H1 (cell line): ENCODE results near the gene SAMMSON. TPM values are rescaled to one million over a fixed set of nuclear protein-coding genes. Genes with fewer than 3 reads are reported as not detected.
A peak's percentile ranks its signal among the peaks of the same experiment; 100 is the strongest.

ENCODE experiments used
- CTCF ChIA-PET: fragments of 300-600 bp; sonication (Branson Sonifier 250); formaldehyde crosslinking; loops from one replicate; lab custom pipeline; 2021; ENCODE audit not compliant: partially characterized antibody; lab: Charles Lee
- POLR2A ChIA-PET: fragments of 300-600 bp; sonication (Branson Sonifier 250); formaldehyde crosslinking; loops from one replicate; lab custom pipeline; 2021; ENCODE audit warnings: inconsistent platforms; ENCODE audit not compliant: partially characterized antibody; lab: Charles Lee
- DNase-seq, 2 experiments: peaks; one replicate each; pipeline versions ENCODE4 v3.0.0 to v3.0.0-alpha.2; 2010 to 2022; ENCODE audit warnings: low spot score in 2 of 2, low read depth in 1 of 2, mixed read lengths in 1 of 2
- FAIRE-seq: peaks from 2 replicates; lab custom pipeline; 2011; peaks lifted over from hg19 to GRCh38; lab: Jason Lieb, UNC
- H2AFZ ChIP-seq: 2 replicates; pipeline ENCODE4 v1.8.1; 2012; ENCODE audit warnings: low read length, inconsistent platforms
- H2AK5ac ChIP-seq: 2 replicates; pipeline ENCODE4 v1.6.1; 2013; ENCODE audit warnings: low read depth, low read length
- H2BK120ac ChIP-seq: replicated peaks from 2 replicates; pipeline ENCODE3; 2013; ENCODE audit warnings: low read depth, low read length, inconsistent platforms
- H2BK12ac ChIP-seq: 2 replicates; pipeline ENCODE4 v1.6.1; 2013; ENCODE audit warnings: low read depth, low read length
- H2BK15ac ChIP-seq: 2 replicates; pipeline ENCODE4 v1.6.1; 2013; ENCODE audit warnings: low read length
- H2BK20ac ChIP-seq: 2 replicates; pipeline ENCODE4 v1.6.1; 2013; ENCODE audit warnings: low read length
- H2BK5ac ChIP-seq: 2 replicates; pipeline ENCODE4 v1.6.1; 2013; ENCODE audit warnings: low read depth, low read length
- H3K14ac ChIP-seq: 2 replicates; pipeline ENCODE4 v1.6.1; 2013; ENCODE audit warnings: inconsistent platforms; ENCODE audit not compliant: insufficient read length
- H3K18ac ChIP-seq: 2 replicates; pipeline ENCODE4 v1.6.1; 2013; ENCODE audit warnings: low read length; ENCODE audit errors: extremely low read depth
- H3K23ac ChIP-seq: 2 replicates; pipeline ENCODE4 v1.6.1; 2013; ENCODE audit warnings: inconsistent platforms; ENCODE audit not compliant: insufficient read length
- H3K23me2 ChIP-seq: 2 replicates; pipeline ENCODE4 v1.6.1; 2013; ENCODE audit warnings: low read depth, low read length
- H3K27ac ChIP-seq: 2 replicates; pipeline ENCODE4 v1.6.1; 2011; ENCODE audit warnings: low read depth, low read length, inconsistent platforms
- H3K27me3 ChIP-seq, 4 experiments: replicated peaks in 1 of 4; 1 replicate in 1 of 4; 2 replicates in 3 of 4; pipeline versions ENCODE4 v1.6.1 to v1.8.1; 2011 to 2013; ENCODE audit warnings: low read length in 3 of 4, mild to moderate bottlenecking in 3 of 4, inconsistent platforms in 2 of 4, mixed read lengths in 2 of 4, moderate library complexity in 1 of 4; ENCODE audit not compliant: control insufficient read depth in 3 of 4, insufficient read depth in 3 of 4; ENCODE audit errors: extremely low read depth in 1 of 4
- H3K36me3 ChIP-seq, 4 experiments: 2 replicates each; pipeline versions ENCODE4 v1.6.1 to v1.8.1; 2011 to 2013; ENCODE audit warnings: mild to moderate bottlenecking in 4 of 4, low read length in 3 of 4, moderate library complexity in 2 of 4, control low read depth in 1 of 4, inconsistent platforms in 1 of 4; ENCODE audit not compliant: insufficient read depth in 4 of 4, control insufficient read depth in 2 of 4
- H3K4ac ChIP-seq: replicated peaks from 2 replicates; pipeline ENCODE3; 2013; ENCODE audit warnings: low read length, low read depth, mixed read lengths, inconsistent platforms; ENCODE audit not compliant: insufficient read length
- H3K4me1 ChIP-seq, 4 experiments: replicated peaks in 1 of 4; 1 replicate in 1 of 4; 2 replicates in 3 of 4; pipeline versions ENCODE4 v1.6.1 to v1.8.1; 2011 to 2013; ENCODE audit warnings: low read length in 3 of 4, inconsistent platforms in 2 of 4, mixed read lengths in 1 of 4; ENCODE audit not compliant: insufficient read depth in 4 of 4, control insufficient read depth in 3 of 4
- H3K4me2 ChIP-seq, 2 experiments: 2 replicates each; pipeline versions ENCODE4 v1.6.1 to v1.8.1; 2011 to 2013; ENCODE audit warnings: low read depth in 2 of 2, low read length in 2 of 2, control low read depth in 1 of 2, inconsistent platforms in 1 of 2, mild to moderate bottlenecking in 1 of 2; ENCODE audit not compliant: insufficient read depth in 1 of 2
- H3K4me3 ChIP-seq, 4 experiments: fragments of 200-600, 300-600 bp in 1 of 4; sonication (generic), shearing (Covaris generic), sonication (Bioruptor Twin) in 1 of 4; 2 replicates each; pipeline versions ENCODE4 v1.5.1 to v1.8.1; 2011 to 2016; ENCODE audit warnings: low read length in 4 of 4, low read depth in 3 of 4, control low read depth in 2 of 4, inconsistent platforms in 2 of 4, mild to moderate bottlenecking in 2 of 4, mixed read lengths in 1 of 4, moderate library complexity in 1 of 4; ENCODE audit not compliant: insufficient read depth in 2 of 4; ENCODE audit errors: extremely low read depth in 1 of 4
- H3K56ac ChIP-seq: replicated peaks from 2 replicates; pipeline ENCODE3; 2013; ENCODE audit warnings: low read depth, mild to moderate bottlenecking, mixed read lengths, low read length, inconsistent platforms; ENCODE audit not compliant: insufficient read length
- H3K79me1 ChIP-seq: 2 replicates; pipeline ENCODE4 v1.6.1; 2013; ENCODE audit warnings: low read depth, low read length, control low read depth
- H3K79me2 ChIP-seq, 2 experiments: 2 replicates each; pipeline versions ENCODE4 v1.6.1 to v1.8.1; 2012 to 2013; ENCODE audit warnings: low read length in 2 of 2, mild to moderate bottlenecking in 2 of 2, inconsistent platforms in 1 of 2; ENCODE audit not compliant: insufficient read depth in 2 of 2, control insufficient read depth in 1 of 2
- H3K9ac ChIP-seq, 4 experiments: replicated peaks in 1 of 4; 1 replicate in 1 of 4; 2 replicates in 3 of 4; pipeline versions ENCODE4 v1.6.1 to v1.8.1; 2011 to 2013; ENCODE audit warnings: low read depth in 3 of 4, low read length in 3 of 4, control low read depth in 2 of 4, mild to moderate bottlenecking in 2 of 4, moderate library complexity in 2 of 4, inconsistent platforms in 1 of 4; ENCODE audit errors: extremely low read depth in 1 of 4
- H3K9me3 ChIP-seq, 2 experiments: 2 replicates each; pipeline versions ENCODE4 v1.6.1 to v1.8.1; 2012 to 2013; ENCODE audit warnings: mild to moderate bottlenecking in 2 of 2, moderate library complexity in 2 of 2, control low read depth in 1 of 2, inconsistent platforms in 1 of 2, low read depth in 1 of 2, low read length in 1 of 2, mixed read lengths in 1 of 2; ENCODE audit not compliant: insufficient read depth in 2 of 2
- H4K20me1 ChIP-seq, 2 experiments: replicated peaks in 1 of 2; 2 replicates each; pipeline versions ENCODE3 to v1.8.1; 2011 to 2013; ENCODE audit warnings: inconsistent platforms in 2 of 2, low read length in 2 of 2, mild to moderate bottlenecking in 1 of 2; ENCODE audit not compliant: insufficient read depth in 2 of 2, control insufficient read depth in 1 of 2
- H4K5ac ChIP-seq: 2 replicates; pipeline ENCODE4 v1.6.1; 2013; ENCODE audit warnings: low read length, low read depth, mixed read lengths, inconsistent platforms; ENCODE audit not compliant: insufficient read length
- H4K8ac ChIP-seq: 2 replicates; pipeline ENCODE4 v1.8.0; 2013; ENCODE audit warnings: mild to moderate bottlenecking, moderate library complexity, low read length, inconsistent platforms; ENCODE audit not compliant: insufficient read depth; ENCODE audit errors: extremely low read depth
- H4K91ac ChIP-seq: replicated peaks from 2 replicates; pipeline ENCODE3; 2013; ENCODE audit warnings: low read length, mixed read lengths, inconsistent platforms; ENCODE audit not compliant: insufficient read length
- JUN ChIP-seq: IDR thresholded peaks from 2 replicates; pipeline ENCODE4 v1.6.1; 2011; ENCODE audit warnings: low read depth, mild to moderate bottlenecking, improper control_type of control experiment, low read length
- RFX5 ChIP-seq: IDR thresholded peaks from 2 replicates; pipeline ENCODE4 v1.6.1; 2011; ENCODE audit warnings: low read depth, low read length, improper control_type of control experiment, borderline replicate concordance
- WGBS, 2 experiments: shearing (Covaris generic) in 1 of 2; methylation state at CpG; one replicate each; pipeline versions ENCODE4 v1.1.6 to v1.1.7; 2013 to 2015; ENCODE audit warnings: low lambda C conversion rate in 2 of 2, mixed read lengths in 2 of 2, inconsistent platforms in 1 of 2, low coverage in 1 of 2, missing lambda C conversion rate in 1 of 2; ENCODE audit not compliant: insufficient replicate concordance in 2 of 2, insufficient coverage in 1 of 2, insufficient read length in 1 of 2; ENCODE audit errors: extremely low coverage in 1 of 2, missing lambda C conversion rate in 1 of 2; 5-methylcytosine and 5-hydroxymethylcytosine counted together
- polyA plus RNA-seq, 7 experiments: library from polyadenylated mRNA; depleted of rRNA in 3 of 7; stranded (reverse) in 5 of 7; unstranded in 2 of 7; fragments of >200 nt in 5 of 7; fragments of 200-250 nt in 2 of 7; gene quantifications; 1 replicate in 5 of 7; 2 replicates in 1 of 7; 4 replicates in 1 of 7; pipeline versions ENCODE4 v1.2.1 to v1.2.3, GENCODE V29; 2011 to 2013; ENCODE audit warnings: missing spikeins in 2 of 7, mixed read lengths in 2 of 7
- total RNA-seq: library from RNA; stranded (reverse); fragmentation: NEBNext Ultra II Directional; extraction: Animal tissue kit (Norgen Biotek cat#: 25700); gene quantifications from 2 replicates; pipeline ENCODE4 v1.2.1, GENCODE V29; 2021

Gene SAMMSON
- total and polyA plus RNA-seq, 2 of the 8 experiments (the other 6 are each of a cell fraction or from before 2014, with no cell fraction given), result not detected

DNA sequence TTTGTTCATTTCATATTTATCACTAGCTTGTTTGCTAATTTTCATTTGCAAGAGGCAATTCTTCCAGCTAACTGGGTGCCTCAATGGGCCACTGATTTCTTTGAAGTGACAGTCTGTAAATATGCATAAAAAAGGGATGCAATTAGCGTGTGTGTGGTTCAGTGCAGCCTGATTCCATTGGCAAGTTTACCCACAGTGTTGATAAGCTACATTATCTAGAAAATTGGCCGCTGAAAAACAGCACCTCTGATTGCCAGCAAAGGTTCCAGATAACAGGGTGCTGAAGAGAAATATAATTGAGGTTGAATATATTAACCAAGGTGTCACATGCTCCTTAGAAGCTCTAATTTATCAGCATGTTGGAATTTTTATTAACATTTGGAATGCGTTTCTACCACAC lies 76.9 kb downstream of the SAMMSON start:
- Histone ChIP-seq H2BK120ac (no peak overlapping the region), H2BK5ac (no peak overlapping the region), H3K18ac (no peak overlapping the region), H3K4me1 (peaks cover 0 to 9% (median 0%) of the 10 kb centered on the region in 4 experiments; a peak in 2 of 7 replicates), H3K27me3 (no peaks in the 10 kb centered on the region), H2BK15ac (no peak overlapping the region), H3K4me3 (no peak overlapping the region), H2AK5ac (no peak overlapping the region), H3K4me2 (no peak overlapping the region), H3K27ac (no peak overlapping the region), H2BK20ac (no peak overlapping the region), H3K79me1 (no peaks in the 10 kb centered on the region), H3K23me2 (no peaks in the 10 kb centered on the region), H3K9me3 (peaks cover 0 to 9% of the 10 kb centered on the region in 2 experiments; a peak in 1 of 4 replicates), H4K91ac (peak overlapping the region; percentile 29), H2AFZ (no peak overlapping the region), H3K36me3 (no peaks in the 10 kb centered on the region; a peak in 1 of 8 replicates), H3K4ac (no peak overlapping the region), H4K5ac (no peak overlapping the region), H4K8ac (no peak overlapping the region), H2BK12ac (no peak overlapping the region), H3K23ac (no peak overlapping the region), H3K9ac (no peak overlapping the region), H4K20me1 (no peaks in the 10 kb centered on the region), H3K79me2 (no peaks in the 10 kb centered on the region), H3K56ac (no peak overlapping the region), H3K14ac (no peak overlapping the region)
- DNase-seq (no peak), FAIRE-seq (no peak)
- ChIA-PET POLR2A (no interaction called here), CTCF (interaction anchor here (0.9 to 2.9 kb wide), 6 partner anchors 13 to 198 kb away, joined by 3 to 18 read pairs (median 6); no protein-coding TSS in a partner anchor)
- WGBS, 2 experiments, result 52% methylated on average over 3 of the region's 3 CpGs; no CpG with 5 or more reads in 1 of the 2 experiments
- TF ChIP-seq RFX5 (no peak), JUN (no peak)
